ENCODE results near the gene DHRS9. TPM values are rescaled to one million over a fixed set of nuclear protein-coding genes. Genes with fewer than 3 reads are reported as not detected.

The DHRS9 gene
- total RNA-seq, 6 donors from 2014 or later = 2.1 to 24.2 (median 4.6) TPM

- Histone ChIP-seq H3K36me3 (no peaks in the 10 kb centered on the region), H3K27ac (no peak overlapping the region), H3K9me3 (no peaks in the 10 kb centered on the region), H3K4me3 (no peak overlapping the region), H3K27me3 (no peaks in the 10 kb centered on the region), H3K4me1 (peaks cover 0 to 13% (median 6%) of the 10 kb centered on the region in 4 donors)
- WGBS, 2 donors = 92 to 100% methylated on average over 1 of the region's 1 CpG
- ATAC-seq (ENCODE audit: low FRiP score in 2 of 2) (no peak), DNase-seq (no peak)
- TF ChIP-seq POLR2AphosphoS5 (IDR thresholded peaks at IDR 0.05) (no peak), EP300 (IDR thresholded peaks at IDR 0.05) (no peak), POLR2A (IDR thresholded peaks at IDR 0.05) (no peak)
- TF ChIP-seq, protein P1, sequence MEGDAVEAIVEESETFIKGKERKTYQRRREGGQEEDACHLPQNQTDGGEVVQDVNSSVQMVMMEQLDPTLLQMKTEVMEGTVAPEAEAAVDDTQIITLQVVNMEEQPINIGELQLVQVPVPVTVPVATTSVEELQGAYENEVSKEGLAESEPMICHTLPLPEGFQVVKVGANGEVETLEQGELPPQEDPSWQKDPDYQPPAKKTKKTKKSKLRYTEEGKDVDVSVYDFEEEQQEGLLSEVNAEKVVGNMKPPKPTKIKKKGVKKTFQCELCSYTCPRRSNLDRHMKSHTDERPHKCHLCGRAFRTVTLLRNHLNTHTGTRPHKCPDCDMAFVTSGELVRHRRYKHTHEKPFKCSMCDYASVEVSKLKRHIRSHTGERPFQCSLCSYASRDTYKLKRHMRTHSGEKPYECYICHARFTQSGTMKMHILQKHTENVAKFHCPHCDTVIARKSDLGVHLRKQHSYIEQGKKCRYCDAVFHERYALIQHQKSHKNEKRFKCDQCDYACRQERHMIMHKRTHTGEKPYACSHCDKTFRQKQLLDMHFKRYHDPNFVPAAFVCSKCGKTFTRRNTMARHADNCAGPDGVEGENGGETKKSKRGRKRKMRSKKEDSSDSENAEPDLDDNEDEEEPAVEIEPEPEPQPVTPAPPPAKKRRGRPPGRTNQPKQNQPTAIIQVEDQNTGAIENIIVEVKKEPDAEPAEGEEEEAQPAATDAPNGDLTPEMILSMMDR (IDR thresholded peaks at IDR 0.05) = no peak
Measured at GRCh38 chr2:169104848-169105247, 35.5 kb downstream of the DHRS9 start.

DNA sequence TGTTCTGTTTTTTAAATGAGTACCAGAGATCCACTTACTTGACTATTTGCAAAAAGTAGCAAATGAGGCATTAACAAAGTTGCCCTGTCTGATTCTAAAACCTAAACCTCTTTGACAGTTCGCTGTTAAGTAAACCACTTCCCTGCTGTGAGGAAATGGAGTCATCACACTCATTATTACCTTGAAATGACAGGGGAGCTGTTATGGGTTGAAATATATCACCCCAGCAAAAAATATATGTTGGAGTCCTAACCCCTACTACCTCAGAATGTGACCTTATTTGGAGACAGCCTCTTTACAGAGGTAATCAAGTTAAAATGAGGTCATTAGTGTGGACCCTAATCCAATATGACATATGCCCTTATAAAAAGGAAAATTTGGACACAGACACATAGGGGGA, 36.1 kb downstream of the DHRS9 start:
- no peak for DNase-seq
- TF ChIP-seq, protein P1 (IDR thresholded peaks at IDR 0.05) = no peak
- TF ChIP-seq EP300 (IDR thresholded peaks at IDR 0.05) (no peak), POLR2AphosphoS5 (IDR thresholded peaks at IDR 0.05) (no peak), POLR2A (IDR thresholded peaks at IDR 0.05) (no peak)
- Histone ChIP-seq H3K9me3 (no peaks in the 10 kb centered on the region), H3K4me1 (peaks cover 0 to 16% (median 6%) of the 10 kb centered on the region in 4 donors), H3K36me3 (no peaks in the 10 kb centered on the region), H3K4me3 (no peak overlapping the region), H3K27ac (peak overlapping the region in 2 of 4 donors; percentile 12 to 74), H3K27me3 (no peaks in the 10 kb centered on the region)
- ATAC-seq (ENCODE audit: low FRiP score in 2 of 2) = no peak
- WGBS, 2 donors = 59% methylated on average over 1 of the region's 1 CpG

DNA sequence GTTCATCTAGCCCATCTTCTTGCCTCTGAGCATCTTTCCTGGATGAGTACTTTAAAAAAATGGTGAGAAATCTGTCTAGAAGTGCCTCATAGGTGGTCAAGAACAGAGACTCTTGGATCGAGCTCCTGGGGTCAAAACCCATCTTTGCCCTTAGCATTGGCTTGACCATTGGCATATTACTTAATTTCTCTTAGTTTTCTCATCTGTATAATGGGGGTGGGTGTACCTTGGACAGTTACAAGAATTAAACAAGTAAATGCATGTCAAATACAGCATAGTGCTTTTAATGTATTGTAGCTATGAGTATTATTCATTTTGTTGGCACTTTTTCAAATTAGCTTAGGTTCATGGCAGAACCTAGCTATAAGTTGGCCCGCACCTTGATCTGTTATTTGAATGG, 36.8 kb downstream of the DHRS9 start:
- Histone ChIP-seq H3K4me3 (no peak overlapping the region), H3K36me3 (no peaks in the 10 kb centered on the region), H3K4me1 (peaks cover 0 to 16% (median 6%) of the 10 kb centered on the region in 4 donors), H3K27ac (peak overlapping the region in 2 of 4 donors; percentile 44 to 74), H3K27me3 (no peaks in the 10 kb centered on the region), H3K9me3 (no peaks in the 10 kb centered on the region)
- no peak for ATAC-seq (ENCODE audit: low FRiP score in 2 of 2)
- no peak for DNase-seq
- TF ChIP-seq POLR2A (IDR thresholded peaks at IDR 0.05) (no peak), EP300 (IDR thresholded peaks at IDR 0.05) (no peak), POLR2AphosphoS5 (IDR thresholded peaks at IDR 0.05) (no peak)
- TF ChIP-seq, protein P1 (IDR thresholded peaks at IDR 0.05) = no peak
- whole genome bisulfite sequencing, 2 donors = 90% methylated on average over 2 of the region's 2 CpGs

DNA sequence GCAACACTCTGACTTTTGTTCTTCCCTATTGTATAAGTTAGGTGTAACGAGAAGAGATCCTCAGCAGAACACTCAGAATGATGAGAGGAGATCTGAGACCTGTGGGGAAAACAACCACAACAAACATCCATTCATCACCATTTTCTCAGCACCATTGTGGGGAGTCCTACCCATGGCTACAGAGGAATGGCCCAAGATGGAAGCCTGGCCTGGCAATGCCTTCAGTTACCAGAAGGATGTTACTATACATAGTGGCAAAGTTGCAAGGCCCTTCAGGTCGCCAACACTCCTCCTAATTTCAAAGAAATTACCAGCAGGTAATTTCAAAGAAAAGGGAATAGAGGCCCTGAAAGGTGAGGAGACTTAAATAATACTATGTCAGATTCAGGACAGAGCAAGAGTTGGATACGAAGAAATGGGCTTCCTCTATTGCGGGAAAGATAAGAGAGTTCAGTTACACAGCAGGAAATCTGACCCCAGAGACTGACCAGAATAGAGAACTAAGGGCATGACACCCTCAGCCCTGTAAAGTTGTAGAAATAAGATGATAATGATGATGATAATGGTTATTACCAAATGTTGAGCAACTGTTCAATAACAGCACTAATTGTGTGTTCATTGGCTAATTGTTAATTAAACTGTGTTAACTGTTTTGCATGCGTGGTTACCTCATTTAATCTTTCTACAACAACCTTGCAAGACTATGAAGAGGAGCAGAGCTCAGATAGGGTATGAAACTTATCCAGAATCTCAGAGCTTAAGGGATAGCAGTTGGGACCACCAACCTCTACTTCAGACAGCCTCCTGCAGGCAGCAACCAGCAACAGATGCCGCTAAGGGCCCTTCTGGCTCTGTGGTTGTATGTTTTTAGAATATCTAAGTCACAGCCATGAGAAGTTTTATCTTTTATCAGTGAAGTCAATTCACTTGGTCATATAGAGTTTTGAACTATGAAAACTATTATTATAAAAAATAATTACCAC, 37.5 kb downstream of the DHRS9 start:
- ATAC-seq (ENCODE audit: low FRiP score in 2 of 2) (peak in 1 of 2 donors; percentile 33), DNase-seq (no peak)
- Histone ChIP-seq H3K36me3 (no peaks in the 10 kb centered on the region), H3K9me3 (no peaks in the 10 kb centered on the region), H3K4me3 (no peak overlapping the region), H3K27me3 (no peaks in the 10 kb centered on the region), H3K27ac (peak overlapping the region in 3 of 4 donors; percentile 32 to 74 (median 44)), H3K4me1 (peaks cover 0 to 16% (median 6%) of the 10 kb centered on the region in 4 donors)
- TF ChIP-seq, protein P1 (IDR thresholded peaks at IDR 0.05) = no peak
- TF ChIP-seq EP300 (IDR thresholded peaks at IDR 0.05) (no peak), POLR2AphosphoS5 (IDR thresholded peaks at IDR 0.05) (no peak), POLR2A (IDR thresholded peaks at IDR 0.05) (no peak)
- WGBS, 2 donors = 68 to 78% methylated on average over 6 of the region's 6 CpGs
